22Rv1 (cell line): ENCODE results near the gene SLIT1.

Source experiments
- ZFX ChIP-seq: fragments of 450-650 bp; IDR thresholded peaks from 2 replicates; pipeline ENCODE4 v1.6.1; 2017; ENCODE audit warnings: antibody characterized with exemption, borderline replicate concordance
- TF ChIP-seq, protein P1 (sequence below): fragments of 450-650 bp; IDR thresholded peaks from 2 replicates; pipeline ENCODE4 v1.5.1; 2017; ENCODE audit warnings: mild to moderate bottlenecking

DNA sequence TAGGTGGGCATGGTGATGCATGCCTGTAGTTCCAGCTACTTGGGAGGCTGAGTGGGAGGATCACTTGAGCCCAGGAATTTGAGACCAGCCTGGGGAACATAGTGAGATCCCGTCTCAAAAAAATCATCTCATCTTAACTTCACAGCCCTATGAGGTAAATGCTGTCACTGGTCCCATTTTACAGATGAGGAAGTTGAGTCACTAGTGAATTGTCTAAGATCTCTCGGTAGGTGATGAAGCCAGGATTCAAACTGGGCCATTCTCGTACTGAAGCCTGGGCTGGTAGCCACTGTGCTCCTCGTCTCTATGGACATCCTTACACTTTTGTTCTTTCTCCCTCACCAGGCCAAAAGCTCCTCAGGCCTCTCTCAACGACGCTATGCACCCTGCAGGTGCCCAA lies 6.4 kb downstream of the SLIT1 start:
- TF ChIP-seq, protein P1, sequence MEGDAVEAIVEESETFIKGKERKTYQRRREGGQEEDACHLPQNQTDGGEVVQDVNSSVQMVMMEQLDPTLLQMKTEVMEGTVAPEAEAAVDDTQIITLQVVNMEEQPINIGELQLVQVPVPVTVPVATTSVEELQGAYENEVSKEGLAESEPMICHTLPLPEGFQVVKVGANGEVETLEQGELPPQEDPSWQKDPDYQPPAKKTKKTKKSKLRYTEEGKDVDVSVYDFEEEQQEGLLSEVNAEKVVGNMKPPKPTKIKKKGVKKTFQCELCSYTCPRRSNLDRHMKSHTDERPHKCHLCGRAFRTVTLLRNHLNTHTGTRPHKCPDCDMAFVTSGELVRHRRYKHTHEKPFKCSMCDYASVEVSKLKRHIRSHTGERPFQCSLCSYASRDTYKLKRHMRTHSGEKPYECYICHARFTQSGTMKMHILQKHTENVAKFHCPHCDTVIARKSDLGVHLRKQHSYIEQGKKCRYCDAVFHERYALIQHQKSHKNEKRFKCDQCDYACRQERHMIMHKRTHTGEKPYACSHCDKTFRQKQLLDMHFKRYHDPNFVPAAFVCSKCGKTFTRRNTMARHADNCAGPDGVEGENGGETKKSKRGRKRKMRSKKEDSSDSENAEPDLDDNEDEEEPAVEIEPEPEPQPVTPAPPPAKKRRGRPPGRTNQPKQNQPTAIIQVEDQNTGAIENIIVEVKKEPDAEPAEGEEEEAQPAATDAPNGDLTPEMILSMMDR, result no peak
- TF ChIP-seq ZFX, result no peak
